Activated CD4-positive, alpha-beta memory T cell treated with anti-CD3 and anti-CD28 coated beads, Interleukin-2, amount 10 ng/mL, durations not matched to agents 7 days and 5 days (primary cell): Measurements from ENCODE around the gene ZDHHC5. TPM values are rescaled to one million over a fixed set of nuclear protein-coding genes. Genes with fewer than 3 reads are reported as not detected.

Experiments used
- CTCF ChIA-PET: fragments of 350-600 bp; sonication (Branson Sonifier 250); formaldehyde crosslinking; loops from one replicate; lab custom pipeline; 2021; ENCODE audit warnings: antibody characterized with exemption, inconsistent platforms; lab: Charles Lee
- POLR2A ChIA-PET: fragments of 350-600 bp; sonication (Branson Sonifier 250); formaldehyde crosslinking; loops from one replicate; lab custom pipeline; 2021; ENCODE audit warnings: antibody characterized with exemption; lab: Charles Lee
- DNase-seq: peaks from one replicate; pipeline ENCODE4 v3.0.0-alpha.2; 2020
- H3K27ac Mint-ChIP-seq: one replicate; pipeline ENCODE4 v1.8.0; 2021; ENCODE audit warnings: mild to moderate bottlenecking, mixed read lengths
- H3K27me3 Mint-ChIP-seq: one replicate; pipeline ENCODE4 v1.8.0; 2021; ENCODE audit warnings: mixed read lengths
- H3K36me3 Mint-ChIP-seq: one replicate; pipeline ENCODE4 v1.8.0; 2021; ENCODE audit warnings: low read depth, mixed read lengths
- H3K4me1 Mint-ChIP-seq: one replicate; pipeline ENCODE4 v1.8.0; 2021; ENCODE audit warnings: mixed read lengths
- H3K4me3 Mint-ChIP-seq: one replicate; pipeline ENCODE4 v1.8.0; 2021; ENCODE audit warnings: mild to moderate bottlenecking, mixed read lengths
- H3K9me3 Mint-ChIP-seq: one replicate; pipeline ENCODE4 v1.8.0; 2021; ENCODE audit warnings: mixed read lengths
- total RNA-seq, 2 experiments: library from RNA; stranded (reverse); gene quantifications; one replicate each; pipeline ENCODE4 v1.2.3, GENCODE V29; 2021

Gene ZDHHC5
- total RNA-seq, 2 experiments from 2014 or later = 77.6 to 86.6 TPM

DNA sequence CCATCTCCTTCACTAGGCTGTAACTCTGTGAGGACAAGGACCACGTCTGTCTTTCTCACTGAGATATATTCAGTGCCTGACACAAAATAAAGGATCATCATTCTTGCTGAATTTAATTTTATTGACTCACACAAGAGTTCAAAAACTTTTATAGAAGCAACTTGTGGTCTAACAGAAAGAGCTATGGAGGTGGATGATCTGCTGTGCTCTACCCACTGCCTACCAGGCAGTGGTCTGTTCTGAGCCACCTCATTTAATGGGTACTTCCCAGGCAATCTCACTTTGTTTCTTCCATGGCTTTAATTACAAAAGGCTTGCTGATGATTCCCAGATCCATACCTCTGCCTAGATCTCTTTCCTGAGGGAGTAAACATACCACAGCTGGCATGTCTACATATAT lies 79.0 kb downstream of the ZDHHC5 start:
- ChIA-PET POLR2A (interaction anchor here (0.9 kb wide), 1 partner anchor 18 kb away, joined by 3 read pairs; no protein-coding TSS in a partner anchor), CTCF (interaction anchor here (5.4 kb wide), 1 partner anchor 54 kb away, joined by 37 read pairs; no protein-coding TSS in a partner anchor)
- Mint-ChIP-seq H3K4me1 (peaks cover 19% of the 10 kb centered on the region), H3K4me3 (no peak overlapping the region), H3K27me3 (no peaks in the 10 kb centered on the region), H3K27ac (no peak overlapping the region), H3K9me3 (no peaks in the 10 kb centered on the region), H3K36me3 (peaks cover 48% of the 10 kb centered on the region)
- DNase-seq = no peak

Other genes with a start within 250 kb of the ZDHHC5 start
- gene SLC43A3, start 241.0 kb upstream of the ZDHHC5 start, total RNA-seq = 100 to 1,000 TPM in 1 of 2 experiments, 10 to 100 TPM in 1; 94.5 to 101 TPM
- gene RTN4RL2, start 207.6 kb upstream of the ZDHHC5 start, total RNA-seq = under 1 TPM; 0.35 to 0.50 TPM
- gene SLC43A1, start 152.4 kb upstream of the ZDHHC5 start, total RNA-seq = 10 to 100 TPM; 29.9 to 31.7 TPM
- gene TIMM10, start 137.4 kb upstream of the ZDHHC5 start, total RNA-seq = 10 to 100 TPM; 82.4 to 86.1 TPM
- gene SMTNL1, start 130.5 kb upstream of the ZDHHC5 start, total RNA-seq = not detected
- 100 to 1,000 TPM; 281 to 285 TPM for gene UBE2L6, start 100.4 kb upstream of the ZDHHC5 start, total RNA-seq
- under 1 TPM; 0.55 to 0.93 TPM for gene SERPING1, start 70.4 kb upstream of the ZDHHC5 start, total RNA-seq
- gene YPEL4, start 18.2 kb upstream of the ZDHHC5 start, total RNA-seq = 1 to 10 TPM; 1.5 to 2.2 TPM
- gene CLP1, start 10.4 kb upstream of the ZDHHC5 start, total RNA-seq = 10 to 100 TPM; 14.8 to 17.5 TPM
- 10 to 100 TPM; 13.9 to 14.1 TPM for gene MED19, start 44.1 kb downstream of the ZDHHC5 start, total RNA-seq
- gene TMX2, start 44.5 kb downstream of the ZDHHC5 start, total RNA-seq = 10 to 100 TPM; 47.0 to 53.6 TPM
- gene SELENOH, start 73.4 kb downstream of the ZDHHC5 start, total RNA-seq = 100 to 1,000 TPM; 148 to 162 TPM
- not detected for gene BTBD18, start 83.7 kb downstream of the ZDHHC5 start, total RNA-seq
- 1 to 10 TPM; 2.4 to 4.5 TPM for gene CTNND1, start 93.7 kb downstream of the ZDHHC5 start, total RNA-seq